Mesothelial cell of epicardium (in vitro differentiated cells): Measurements from ENCODE around the gene FGF9. TPM values are rescaled to one million over a fixed set of nuclear protein-coding genes. Genes with fewer than 3 reads are reported as not detected.

ENCODE experiments used
- DNase-seq, 2 experiments: peaks; one replicate each; pipeline ENCODE4 v3.0.0; 2021; ENCODE audit warnings: low spot score in 2 of 2; ENCODE audit not compliant: unreplicated experiment in 2 of 2
- H3K27ac Mint-ChIP-seq: 2 replicates; pipeline ENCODE4 v1.8.0; 2021; ENCODE audit warnings: mixed read lengths
- H3K27me3 Mint-ChIP-seq: 2 replicates; pipeline ENCODE4 v1.8.0; 2021; ENCODE audit warnings: low read depth, mixed read lengths
- H3K36me3 Mint-ChIP-seq: 2 replicates; pipeline ENCODE4 v1.8.0; 2021; ENCODE audit warnings: mixed read lengths
- H3K4me1 Mint-ChIP-seq: 2 replicates; pipeline ENCODE4 v1.8.0; 2021; ENCODE audit warnings: mixed read lengths
- H3K4me3 Mint-ChIP-seq: 2 replicates; pipeline ENCODE4 v1.8.0; 2021; ENCODE audit warnings: mild to moderate bottlenecking, moderate library complexity, mixed read lengths
- H3K9me3 Mint-ChIP-seq: 2 replicates; pipeline ENCODE4 v1.8.0; 2021; ENCODE audit warnings: mixed read lengths
- total RNA-seq: library from RNA; stranded (reverse); gene quantifications from 3 replicates; pipeline ENCODE4 v1.2.1, GENCODE V29; 2021
- TF ChIP-seq, protein P1 (sequence below): fragments of 200-600 bp; sonication (generic); IDR thresholded peaks from one replicate; pipeline ENCODE4 v1.5.0; 2021; ENCODE audit warnings: antibody characterized with exemption; ENCODE audit not compliant: unreplicated experiment

The FGF9 gene
- total RNA-seq, 1 donor from 2014 or later: 17.3 TPM

GRCh38 chr13:21690955-21691354 is 20.1 kb downstream of the FGF9 start:
- H3K4me3 Mint-ChIP-seq: no peak overlapping the region
- no peaks in the 10 kb centered on the region for H3K9me3 Mint-ChIP-seq
- H3K4me1 Mint-ChIP-seq: peaks cover 2% of the 10 kb centered on the region
- no peak overlapping the region for H3K27ac Mint-ChIP-seq
- peaks cover 9% of the 10 kb centered on the region for H3K36me3 Mint-ChIP-seq
- peaks cover 1% of the 10 kb centered on the region for H3K27me3 Mint-ChIP-seq
- DNase-seq: no peak
- TF ChIP-seq, protein P1, sequence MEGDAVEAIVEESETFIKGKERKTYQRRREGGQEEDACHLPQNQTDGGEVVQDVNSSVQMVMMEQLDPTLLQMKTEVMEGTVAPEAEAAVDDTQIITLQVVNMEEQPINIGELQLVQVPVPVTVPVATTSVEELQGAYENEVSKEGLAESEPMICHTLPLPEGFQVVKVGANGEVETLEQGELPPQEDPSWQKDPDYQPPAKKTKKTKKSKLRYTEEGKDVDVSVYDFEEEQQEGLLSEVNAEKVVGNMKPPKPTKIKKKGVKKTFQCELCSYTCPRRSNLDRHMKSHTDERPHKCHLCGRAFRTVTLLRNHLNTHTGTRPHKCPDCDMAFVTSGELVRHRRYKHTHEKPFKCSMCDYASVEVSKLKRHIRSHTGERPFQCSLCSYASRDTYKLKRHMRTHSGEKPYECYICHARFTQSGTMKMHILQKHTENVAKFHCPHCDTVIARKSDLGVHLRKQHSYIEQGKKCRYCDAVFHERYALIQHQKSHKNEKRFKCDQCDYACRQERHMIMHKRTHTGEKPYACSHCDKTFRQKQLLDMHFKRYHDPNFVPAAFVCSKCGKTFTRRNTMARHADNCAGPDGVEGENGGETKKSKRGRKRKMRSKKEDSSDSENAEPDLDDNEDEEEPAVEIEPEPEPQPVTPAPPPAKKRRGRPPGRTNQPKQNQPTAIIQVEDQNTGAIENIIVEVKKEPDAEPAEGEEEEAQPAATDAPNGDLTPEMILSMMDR: no peak

DNA sequence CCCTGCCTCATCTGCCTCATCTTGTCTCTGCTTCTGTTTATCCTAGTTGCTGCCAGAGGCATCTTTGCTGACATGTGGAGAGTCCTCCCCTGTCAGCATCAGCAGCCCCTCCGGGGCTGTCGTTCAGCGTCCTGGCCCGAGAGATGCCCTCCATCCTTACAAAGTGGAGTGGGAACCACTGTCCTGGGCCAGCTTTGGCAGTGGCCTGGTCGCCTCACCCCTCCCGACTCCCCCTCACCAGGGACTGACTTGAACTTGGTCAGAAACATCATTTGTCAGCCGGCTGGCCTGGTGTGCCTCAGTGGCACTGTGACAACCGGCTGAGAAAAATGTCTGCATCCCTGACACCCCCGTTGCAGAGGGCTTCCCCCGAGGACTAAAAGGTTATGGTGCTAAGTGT is 20.6 kb downstream of the FGF9 start:
- no peak for DNase-seq
- TF ChIP-seq, protein P1: no peak
- H3K27me3 Mint-ChIP-seq: peaks cover 1% of the 10 kb centered on the region
- no peaks in the 10 kb centered on the region for H3K9me3 Mint-ChIP-seq
- peaks cover 9% of the 10 kb centered on the region for H3K36me3 Mint-ChIP-seq
- H3K4me1 Mint-ChIP-seq: peaks cover 2% of the 10 kb centered on the region
- no peak overlapping the region for H3K4me3 Mint-ChIP-seq
- no peak overlapping the region for H3K27ac Mint-ChIP-seq

DNA sequence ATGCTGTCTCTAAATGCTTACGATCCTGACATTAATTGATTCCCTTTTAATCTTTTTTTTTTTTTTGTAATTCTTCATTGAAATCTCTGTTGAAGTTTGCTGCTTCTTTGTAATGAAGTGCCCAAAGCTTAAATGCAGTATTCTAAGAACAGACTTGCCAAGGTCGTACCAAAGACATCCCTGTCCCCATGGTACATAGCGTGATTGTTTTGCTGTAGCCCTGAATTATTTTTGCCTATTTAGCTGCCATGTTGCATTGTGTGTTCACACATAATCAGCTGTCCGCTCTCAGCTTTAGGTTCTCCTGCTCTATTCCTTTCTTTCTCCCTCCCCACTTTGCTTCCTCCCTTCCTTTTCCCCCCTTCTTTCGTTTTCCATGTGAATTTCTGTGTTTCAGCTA is 21.1 kb downstream of the FGF9 start:
- H3K4me3 Mint-ChIP-seq: no peak overlapping the region
- H3K36me3 Mint-ChIP-seq: peaks cover 9% of the 10 kb centered on the region
- peaks cover 1% of the 10 kb centered on the region for H3K27me3 Mint-ChIP-seq
- no peak for DNase-seq
- no peak overlapping the region for H3K27ac Mint-ChIP-seq
- H3K4me1 Mint-ChIP-seq: peaks cover 2% of the 10 kb centered on the region
- TF ChIP-seq, protein P1: no peak
- no peaks in the 10 kb centered on the region for H3K9me3 Mint-ChIP-seq

- no peaks in the 10 kb centered on the region for H3K9me3 Mint-ChIP-seq
- peaks cover 2% of the 10 kb centered on the region for H3K4me1 Mint-ChIP-seq
- peaks cover 1% of the 10 kb centered on the region for H3K27me3 Mint-ChIP-seq
- H3K4me3 Mint-ChIP-seq: no peak overlapping the region
- TF ChIP-seq, protein P1: no peak
- no peak overlapping the region for H3K27ac Mint-ChIP-seq
- DNase-seq: no peak
- H3K36me3 Mint-ChIP-seq: peaks cover 9% of the 10 kb centered on the region
Measured at GRCh38 chr13:21694831-21695230, 24.0 kb downstream of the FGF9 start.

DNA sequence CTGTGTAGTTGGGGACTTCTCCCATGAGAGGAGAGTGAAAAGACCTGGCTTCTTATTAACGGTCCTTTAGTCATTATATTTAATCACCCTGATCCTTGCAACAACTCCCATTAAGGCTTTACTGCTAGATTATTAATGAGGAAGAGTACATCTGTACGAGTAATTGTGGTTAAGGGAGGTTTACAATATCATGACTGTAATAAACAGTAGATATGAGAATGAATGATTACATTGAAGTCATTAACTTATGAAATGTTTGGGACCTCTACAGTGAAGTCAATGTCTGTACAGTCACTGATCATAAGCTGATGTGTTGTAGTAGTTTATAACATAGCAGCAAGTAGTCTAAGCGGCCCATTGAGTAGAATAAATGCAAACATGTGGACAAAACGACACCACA is 24.7 kb downstream of the FGF9 start:
- no peaks in the 10 kb centered on the region for H3K9me3 Mint-ChIP-seq
- peaks cover 6% of the 10 kb centered on the region for H3K36me3 Mint-ChIP-seq
- no peaks in the 10 kb centered on the region for H3K27me3 Mint-ChIP-seq
- TF ChIP-seq, protein P1: no peak
- no peak overlapping the region for H3K4me3 Mint-ChIP-seq
- no peak overlapping the region for H3K27ac Mint-ChIP-seq
- DNase-seq: no peak
- peaks cover 2% of the 10 kb centered on the region for H3K4me1 Mint-ChIP-seq

DNA sequence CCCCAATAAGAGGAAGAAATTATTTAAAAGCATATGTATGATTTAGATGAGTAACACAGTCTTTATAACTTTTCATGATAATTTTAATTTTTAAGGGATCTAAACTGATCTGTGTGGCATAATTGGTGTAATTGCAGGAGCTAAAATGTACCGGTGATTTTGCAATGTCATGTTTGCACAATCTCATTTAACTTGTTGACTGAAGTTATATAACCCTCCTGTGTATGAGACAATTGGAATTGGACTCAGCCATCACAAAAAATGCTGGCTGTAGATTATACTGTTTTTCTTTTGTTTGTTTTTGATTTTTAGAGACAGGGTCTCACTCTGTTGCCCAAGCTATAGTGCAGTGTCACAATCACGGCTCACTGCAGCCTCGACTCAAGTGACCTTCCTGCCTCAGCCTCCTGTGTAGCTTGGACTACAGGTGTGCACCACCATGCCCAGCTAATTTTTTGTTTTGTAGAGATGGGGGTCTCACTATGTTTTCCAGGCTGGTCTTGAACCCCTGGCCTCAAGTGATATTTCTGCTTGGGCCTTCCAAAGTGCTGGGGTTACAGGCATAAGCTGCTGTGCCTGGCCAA is 26.1 kb downstream of the FGF9 start:
- Mint-ChIP-seq H3K27ac (no peak overlapping the region), H3K27me3 (no peaks in the 10 kb centered on the region), H3K9me3 (no peaks in the 10 kb centered on the region), H3K36me3 (peaks cover 7% of the 10 kb centered on the region), H3K4me3 (no peak overlapping the region), H3K4me1 (peaks cover 2% of the 10 kb centered on the region)
- no peak for DNase-seq
- TF ChIP-seq, protein P1: no peak
